ENCODE data around the gene INCA1.

The INCA1 gene

GRCh38 chr17:4998027-4998731 is 857 bp upstream of the INCA1 start:
- H3K4me1 Mint-ChIP-seq (ENCODE audit: low read depth): peaks cover 38% of the 10 kb centered on the region
- H3K9me3 Mint-ChIP-seq: no peaks in the 10 kb centered on the region
- H3K27me3 Mint-ChIP-seq: peaks cover 27% of the 10 kb centered on the region
- peak overlapping the region; percentile 89 for H3K27ac Mint-ChIP-seq
- intact Hi-C loops (cut with micrococcal nuclease): no loop called here
- peaks cover 54% of the 10 kb centered on the region for H3K36me3 Mint-ChIP-seq (ENCODE audit: low read depth)
- H3K4me3 Mint-ChIP-seq: peak overlapping the region; percentile 95

DNA sequence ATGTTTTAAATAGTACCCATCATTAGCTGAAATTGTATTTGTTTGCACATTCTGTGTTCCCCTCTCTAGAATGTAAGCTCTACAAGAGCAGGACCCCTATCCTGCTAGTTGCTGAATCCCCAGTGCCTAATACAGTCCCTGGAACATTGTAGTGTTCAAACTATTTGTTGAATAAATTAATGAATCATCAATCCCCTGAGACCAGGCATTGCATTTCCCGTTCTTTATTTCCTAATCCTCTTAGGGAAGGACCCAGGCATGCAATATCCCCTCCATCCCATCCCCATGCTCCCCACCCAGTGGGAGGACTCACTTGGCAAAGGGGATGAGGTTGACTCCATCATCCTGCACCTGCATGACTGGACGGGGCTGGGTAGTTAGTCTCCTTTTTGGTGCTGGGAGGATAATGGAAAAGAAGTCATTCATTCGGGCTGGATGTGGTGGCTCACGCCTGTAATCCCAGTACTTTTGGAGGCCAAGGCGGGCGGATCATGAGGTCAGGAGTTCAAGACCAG is 3.2 kb downstream of the INCA1 start:
- H3K36me3 Mint-ChIP-seq (ENCODE audit: low read depth): peaks cover 26% of the 10 kb centered on the region
- H3K27me3 Mint-ChIP-seq: peaks cover 27% of the 10 kb centered on the region
- H3K9me3 Mint-ChIP-seq: no peaks in the 10 kb centered on the region
- H3K4me3 Mint-ChIP-seq: no peak overlapping the region
- intact Hi-C loops (cut with micrococcal nuclease): no loop called here
- peaks cover 34% of the 10 kb centered on the region for H3K4me1 Mint-ChIP-seq (ENCODE audit: low read depth)
- H3K27ac Mint-ChIP-seq: no peak overlapping the region

DNA sequence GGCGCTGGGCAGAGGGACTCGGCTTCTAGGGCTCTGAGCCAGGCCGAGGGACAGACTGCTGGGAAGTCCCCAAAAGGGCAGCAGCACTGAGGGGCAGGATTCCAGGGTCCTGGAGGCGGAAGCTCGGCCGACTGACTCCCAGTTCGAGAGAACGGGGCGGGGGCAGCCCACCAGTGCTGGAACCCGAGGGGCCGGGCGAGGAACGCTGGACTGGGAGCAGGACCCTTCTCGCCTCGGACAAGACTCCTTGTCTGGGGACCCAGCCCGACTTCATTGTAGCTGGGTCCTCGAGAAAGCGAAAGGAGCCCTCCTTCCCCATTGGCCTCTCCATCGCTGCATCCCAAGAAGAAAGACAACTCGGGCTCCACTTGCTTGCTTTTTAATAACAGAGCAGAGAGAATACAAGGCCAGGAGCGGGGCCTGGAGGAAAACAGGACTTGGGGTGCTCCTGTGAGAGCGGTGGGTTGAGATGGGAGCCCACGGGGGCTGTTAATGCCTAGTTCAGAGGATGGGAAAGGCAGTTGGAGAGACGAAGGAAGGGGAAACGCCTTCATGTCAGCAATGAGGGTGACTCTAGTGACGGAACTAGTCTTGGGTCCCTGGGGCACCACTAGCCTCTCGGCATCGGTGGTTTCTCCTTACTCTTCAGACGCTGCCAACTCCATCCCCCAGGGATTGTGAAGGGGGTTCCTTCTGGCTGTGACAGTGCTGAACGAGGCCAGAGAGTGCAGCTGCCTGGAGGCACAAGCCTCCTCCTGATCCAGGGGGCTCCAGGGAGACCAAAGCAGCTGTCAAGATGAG is 9.4 kb downstream of the INCA1 start:
- intact Hi-C loops (cut with micrococcal nuclease): loop anchor here (2.0 to 5.0 kb wide), 3 partner anchors 21 to 44 kb away; partner anchors contain the start of genes PFN1 and SPAG7
- Mint-ChIP-seq H3K4me1 (ENCODE audit: low read depth) (peaks cover 54% of the 10 kb centered on the region), H3K27me3 (no peaks in the 10 kb centered on the region), H3K4me3 (peak overlapping the region; percentile 91), H3K9me3 (no peaks in the 10 kb centered on the region), H3K27ac (peak overlapping the region; percentile 93), H3K36me3 (ENCODE audit: low read depth) (peaks cover 58% of the 10 kb centered on the region)

GRCh38 chr17:4986951-4987766 is 10.2 kb downstream of the INCA1 start, which contains the start of gene CAMTA2:
TSS of gene CAMTA2 (minus strand) at chr17:4987675. CDS start at chr17:4986222, 1,453 bp downstream.
- H3K27ac Mint-ChIP-seq: peak within 1 kb of the TSS; percentile 93
- H3K4me1 Mint-ChIP-seq (ENCODE audit: low read depth): peaks cover 62% of the 10 kb centered on the region
- H3K9me3 Mint-ChIP-seq: no peaks in the 10 kb centered on the region
- peaks cover 66% of the 10 kb centered on the region for H3K36me3 Mint-ChIP-seq (ENCODE audit: low read depth)
- no peaks in the 10 kb centered on the region for H3K27me3 Mint-ChIP-seq
- H3K4me3 Mint-ChIP-seq: peak within 1 kb of the TSS; percentile 91
- intact Hi-C loops (cut with micrococcal nuclease): loop anchor here (2.0 to 5.0 kb wide), 3 partner anchors 20 to 45 kb away; partner anchors contain the start of genes PFN1 and SPAG7

DNA sequence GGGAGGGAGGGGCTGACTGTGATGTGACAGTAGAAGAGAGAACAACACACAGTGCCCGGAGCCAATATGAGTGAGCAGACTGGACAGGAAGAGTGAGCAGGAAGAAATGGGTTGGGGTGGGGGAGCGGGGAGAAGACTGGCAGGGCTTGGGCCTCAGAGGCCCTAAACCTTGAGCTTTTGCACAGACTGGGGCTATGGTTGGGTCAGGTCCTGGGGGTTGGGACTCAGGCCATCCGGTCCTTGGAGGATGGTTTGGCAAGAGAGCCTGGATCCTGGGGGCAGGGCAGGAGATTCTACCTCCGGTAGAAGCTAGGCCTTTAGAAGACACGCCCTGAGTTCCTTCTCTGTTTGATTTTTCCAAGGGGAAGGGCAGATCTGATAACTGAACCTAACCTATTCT is 10.9 kb downstream of the INCA1 start:
- Mint-ChIP-seq H3K9me3 (no peaks in the 10 kb centered on the region), H3K27me3 (no peaks in the 10 kb centered on the region), H3K36me3 (ENCODE audit: low read depth) (peaks cover 69% of the 10 kb centered on the region), H3K27ac (peak overlapping the region; percentile 93), H3K4me1 (ENCODE audit: low read depth) (peaks cover 64% of the 10 kb centered on the region), H3K4me3 (peak overlapping the region; percentile 91)
- intact Hi-C loops (cut with micrococcal nuclease): loop anchor here (2.0 to 5.0 kb wide), 3 partner anchors 20 to 46 kb away; partner anchors contain the start of genes PFN1 and SPAG7

GRCh38 chr17:4982305-4982704 is 15.0 kb downstream of the INCA1 start:
- Mint-ChIP-seq H3K27ac (peak overlapping the region; percentile 38), H3K27me3 (no peaks in the 10 kb centered on the region), H3K36me3 (ENCODE audit: low read depth) (peaks cover 93% of the 10 kb centered on the region), H3K4me1 (ENCODE audit: low read depth) (peaks cover 76% of the 10 kb centered on the region), H3K9me3 (no peaks in the 10 kb centered on the region), H3K4me3 (no peak overlapping the region)
- intact Hi-C loops (cut with micrococcal nuclease): no loop called here

DNA sequence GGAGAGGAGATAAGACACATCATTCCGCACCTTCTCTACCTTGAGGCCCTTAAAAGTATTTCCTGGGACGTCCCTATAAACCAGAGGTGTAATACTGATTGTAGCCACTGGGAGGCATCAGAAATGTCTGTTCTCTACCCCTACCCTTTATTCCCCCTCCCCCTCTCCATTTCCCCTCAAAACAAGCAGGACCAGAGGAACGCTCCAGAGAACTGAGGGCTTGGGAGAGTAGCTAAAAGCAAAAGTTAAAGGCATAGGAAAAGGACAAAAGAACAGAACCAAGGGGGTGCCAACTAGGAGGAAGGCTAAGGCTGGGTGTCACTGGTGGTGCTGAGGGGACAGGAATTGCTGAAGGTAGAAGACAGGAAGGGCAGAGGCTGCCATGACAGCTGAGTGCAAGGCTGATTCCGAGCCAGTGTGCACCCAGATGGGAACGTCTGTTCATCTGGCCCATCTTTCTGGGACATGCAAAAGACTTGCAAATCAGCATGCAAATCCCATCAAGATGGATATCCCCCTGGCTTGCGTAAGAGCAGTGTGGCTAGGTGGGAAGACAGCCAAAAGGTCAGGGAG is 16.6 kb downstream of the INCA1 start:
- Mint-ChIP-seq H3K9me3 (no peaks in the 10 kb centered on the region), H3K27ac (peak overlapping the region; percentile 71), H3K4me1 (ENCODE audit: low read depth) (peaks cover 65% of the 10 kb centered on the region), H3K36me3 (ENCODE audit: low read depth) (peaks cover 87% of the 10 kb centered on the region), H3K4me3 (no peak overlapping the region), H3K27me3 (no peaks in the 10 kb centered on the region)
- intact Hi-C loops (cut with micrococcal nuclease): loop anchor here (2.0 kb wide), 1 partner anchor 82 kb away; no protein-coding TSS in a partner anchor

DNA sequence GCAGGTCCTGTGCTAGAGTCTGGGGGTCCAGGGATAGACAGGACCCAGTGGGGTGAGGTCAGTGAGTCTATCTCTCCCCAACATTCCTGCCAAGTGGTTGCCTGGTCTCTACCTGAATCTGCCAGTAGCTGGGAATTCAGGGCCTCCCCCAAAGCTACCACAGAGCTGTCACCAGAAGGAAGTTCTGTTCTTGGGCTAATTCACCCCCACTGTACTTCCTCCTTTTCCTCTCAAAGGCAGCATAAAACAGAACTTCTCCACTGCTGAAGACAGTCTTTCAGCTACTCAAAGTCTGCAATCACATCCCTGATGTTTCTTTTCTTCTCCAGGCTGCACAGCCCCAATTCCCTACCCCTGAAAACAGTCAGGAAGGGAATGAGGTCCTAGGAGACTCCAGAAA is 18.6 kb downstream of the INCA1 start:
- peak overlapping the region; percentile 74 for H3K27ac Mint-ChIP-seq
- H3K36me3 Mint-ChIP-seq (ENCODE audit: low read depth): peaks cover 72% of the 10 kb centered on the region

GRCh38 chr17:4974115-4974670 is 23.1 kb downstream of the INCA1 start:
- Mint-ChIP-seq H3K27me3 (no peaks in the 10 kb centered on the region), H3K4me1 (ENCODE audit: low read depth) (peaks cover 51% of the 10 kb centered on the region), H3K36me3 (ENCODE audit: low read depth) (peaks cover 29% of the 10 kb centered on the region), H3K27ac (peak overlapping the region; percentile 47), H3K9me3 (no peaks in the 10 kb centered on the region), H3K4me3 (no peak overlapping the region)
- intact Hi-C loops (cut with micrococcal nuclease): no loop called here

More for the DNA sequence above, 18.6 kb downstream of the INCA1 start:
- Mint-ChIP-seq H3K4me1 (ENCODE audit: low read depth) (peaks cover 75% of the 10 kb centered on the region), H3K4me3 (peak overlapping the region; percentile 27), H3K9me3 (no peaks in the 10 kb centered on the region), H3K27me3 (no peaks in the 10 kb centered on the region)
- intact Hi-C loops (cut with micrococcal nuclease): no loop called here

DNA sequence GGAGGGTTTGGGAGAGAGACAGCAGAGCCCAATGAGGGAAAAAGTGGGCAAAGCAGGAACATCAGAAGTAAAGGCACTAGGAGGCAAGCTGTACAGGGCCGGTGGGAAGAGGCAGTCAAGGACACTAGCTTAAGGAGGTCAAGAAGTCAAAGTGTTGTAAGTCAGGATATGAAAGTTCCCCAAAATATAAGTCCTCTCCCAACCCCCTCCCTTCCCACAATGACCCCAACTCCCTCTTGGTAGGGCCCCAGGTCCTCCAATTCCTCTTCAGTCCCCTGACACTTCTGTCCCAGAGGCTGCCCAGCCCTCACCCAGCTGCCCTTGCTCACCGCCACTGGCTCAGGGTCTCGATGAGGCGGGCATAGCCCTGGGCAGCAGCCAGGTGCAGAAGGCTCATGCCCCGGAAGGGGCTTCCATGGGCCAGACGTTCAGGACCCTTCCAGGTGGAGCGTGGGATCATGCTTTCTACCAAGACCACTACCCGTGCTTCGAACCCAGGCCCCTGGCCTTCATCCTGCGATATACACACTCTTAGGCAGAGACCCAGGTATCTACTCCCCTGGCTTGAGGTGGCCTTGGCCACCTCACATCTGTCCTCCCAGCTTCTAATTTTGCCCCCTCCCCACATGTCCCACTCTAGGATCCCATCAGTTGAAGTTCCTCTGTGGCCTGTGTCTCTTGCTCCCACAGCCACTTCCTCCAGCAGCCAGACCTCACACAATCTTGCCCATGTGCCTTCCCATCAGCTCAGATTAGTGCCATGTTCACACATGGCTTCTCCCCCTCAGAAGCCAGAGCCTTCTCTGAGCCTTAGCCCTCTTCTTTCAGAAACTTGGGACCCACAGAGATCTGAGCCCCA is 23.8 kb downstream of the INCA1 start:
- intact Hi-C loops (cut with micrococcal nuclease): no loop called here
- H3K4me1 Mint-ChIP-seq (ENCODE audit: low read depth): peaks cover 44% of the 10 kb centered on the region
- H3K9me3 Mint-ChIP-seq: no peaks in the 10 kb centered on the region
- no peak overlapping the region for H3K4me3 Mint-ChIP-seq
- peaks cover 22% of the 10 kb centered on the region for H3K36me3 Mint-ChIP-seq (ENCODE audit: low read depth)
- peak overlapping the region; percentile 47 for H3K27ac Mint-ChIP-seq
- no peaks in the 10 kb centered on the region for H3K27me3 Mint-ChIP-seq

DNA sequence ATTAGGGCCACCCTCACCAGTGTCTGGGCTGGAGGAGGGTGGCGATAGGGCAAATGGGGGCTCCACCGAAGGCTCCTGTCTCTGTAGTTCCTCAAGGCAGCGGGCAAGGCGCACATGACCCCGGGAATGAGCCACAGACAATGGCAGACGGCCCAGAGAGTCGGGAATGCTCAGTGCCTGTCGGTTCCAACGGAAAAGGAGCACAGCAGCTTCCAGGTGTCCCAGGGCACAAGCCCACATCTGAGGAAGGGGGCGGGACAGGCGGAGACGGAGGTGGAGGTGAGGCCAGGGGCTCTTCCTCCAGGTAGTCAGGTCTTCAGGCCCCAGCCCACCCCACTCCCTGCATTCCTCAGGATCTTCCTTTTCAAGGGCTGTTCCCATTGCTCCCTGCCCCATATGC is 24.6 kb downstream of the INCA1 start:
- H3K27ac Mint-ChIP-seq: peak overlapping the region; percentile 47
- H3K4me1 Mint-ChIP-seq (ENCODE audit: low read depth): peaks cover 39% of the 10 kb centered on the region
- no peak overlapping the region for H3K4me3 Mint-ChIP-seq
- no peaks in the 10 kb centered on the region for H3K9me3 Mint-ChIP-seq
- no peaks in the 10 kb centered on the region for H3K27me3 Mint-ChIP-seq
- intact Hi-C loops (cut with micrococcal nuclease): no loop called here
- peaks cover 14% of the 10 kb centered on the region for H3K36me3 Mint-ChIP-seq (ENCODE audit: low read depth)

- intact Hi-C loops (cut with micrococcal nuclease): no loop called here
- Mint-ChIP-seq H3K4me1 (ENCODE audit: low read depth) (peaks cover 39% of the 10 kb centered on the region), H3K9me3 (no peaks in the 10 kb centered on the region), H3K27ac (no peak overlapping the region), H3K4me3 (no peak overlapping the region), H3K27me3 (no peaks in the 10 kb centered on the region), H3K36me3 (ENCODE audit: low read depth) (peaks cover 10% of the 10 kb centered on the region)
Observed at GRCh38 chr17:4972322-4972721, 25.0 kb downstream of the INCA1 start.

Measured in dendritic cell treated with granulocyte-macrophage colony-stimulating factor and Interleukin-4, amounts not matched to agents 40 ng/mL and 50 ng/mL, for 4 days (primary cell).